Posterior vena cava (tissue), 2 donors: ENCODE measurements around the gene ZGPAT. TPM values are rescaled to one million over a fixed set of nuclear protein-coding genes. Genes with fewer than 3 reads are reported as not detected.

ENCODE experiments used
- total RNA-seq, 2 donors: library from RNA; stranded (reverse); fragmentation: NEBNext Ultra II Directional; extraction: Animal tissue kit (Norgen Biotek cat#: 25700); gene quantifications; one replicate each; pipeline ENCODE4 v1.2.1, GENCODE V29; 2021
- donor health status: DM: yes; HTN: yes; CAD: no.
- donor health status: DM: yes; HTN: yes; CAD: no.

The ZGPAT gene
- total RNA-seq, 2 donors from 2014 or later: 15.1 to 15.2 TPM

Other genes with a start within 250 kb of the ZGPAT start
- gene KCNQ2, start 235.4 kb upstream of the ZGPAT start, total RNA-seq: not detected
- gene EEF1A2, start 209.0 kb upstream of the ZGPAT start, total RNA-seq: 1 to 10 TPM in 1 of 2 donors, under 1 TPM in 1; 0.42 to 2.6 TPM
- 100 to 1,000 TPM; 172 to 331 TPM for gene PPDPF, start 187.3 kb upstream of the ZGPAT start, total RNA-seq
- under 1 TPM in 1 of 2 donors, not detected in 1; 0.60 TPM for gene PTK6, start 170.7 kb upstream of the ZGPAT start, total RNA-seq
- not detected for gene SRMS, start 160.3 kb upstream of the ZGPAT start, total RNA-seq
- under 1 TPM in 1 of 2 donors, not detected in 1; 0.19 TPM for gene FNDC11, start 153.9 kb upstream of the ZGPAT start, total RNA-seq
- 10 to 100 TPM; 13.7 to 25.5 TPM for gene HELZ2, start 133.8 kb upstream of the ZGPAT start, total RNA-seq
- gene GMEB2, start 80.9 kb upstream of the ZGPAT start, total RNA-seq: 1 to 10 TPM; 6.9 to 8.8 TPM
- 10 to 100 TPM; 11.7 to 27.3 TPM for gene STMN3, start 54.6 kb upstream of the ZGPAT start, total RNA-seq
- gene RTEL1, start 49.7 kb upstream of the ZGPAT start, total RNA-seq: 10 to 100 TPM; 28.3 to 28.7 TPM
- gene TNFRSF6B, start 11.4 kb upstream of the ZGPAT start, total RNA-seq: 1 to 10 TPM; 5.4 to 7.0 TPM
- 10 to 100 TPM; 35.7 to 38.1 TPM for gene ARFRP1, start 63 bp upstream of the ZGPAT start, total RNA-seq
- 1 to 10 TPM; 4.2 to 4.9 TPM for gene LIME1, start 28.6 kb downstream of the ZGPAT start, total RNA-seq
- 100 to 1,000 TPM in 1 of 2 donors, 10 to 100 TPM in 1; 54.0 to 112 TPM for gene SLC2A4RG, start 31.7 kb downstream of the ZGPAT start, total RNA-seq
- 10 to 100 TPM in 1 of 2 donors, 1 to 10 TPM in 1; 6.8 to 11.9 TPM for gene ZBTB46, start 123.2 kb downstream of the ZGPAT start, total RNA-seq
- gene ABHD16B, start 153.5 kb downstream of the ZGPAT start, total RNA-seq: not detected
- gene TPD52L2, start 157.2 kb downstream of the ZGPAT start, total RNA-seq: 100 to 1,000 TPM; 113 to 132 TPM
- 10 to 100 TPM; 31.1 to 31.7 TPM for gene DNAJC5, start 187.1 kb downstream of the ZGPAT start, total RNA-seq
- gene UCKL1, start 248.4 kb downstream of the ZGPAT start, total RNA-seq: 10 to 100 TPM; 20.8 to 22.0 TPM